AG09309 (cell line): Measurements from ENCODE around the gene SUMO3.

Experiments
- DNase-seq: peaks from one replicate; pipeline ENCODE4 v3.0.0-alpha.2; 2010; ENCODE audit warnings: low read depth
- H3K4me3 ChIP-seq: 2 replicates; pipeline ENCODE4 v1.5.1; 2011; ENCODE audit warnings: mild to moderate bottlenecking, low read depth, low read length, moderate library complexity; ENCODE audit not compliant: control insufficient read depth
- CTCF ChIP-seq: IDR thresholded peaks from 2 replicates; pipeline ENCODE4 v1.5.1; 2011; ENCODE audit warnings: mild to moderate bottlenecking, low read depth, low read length, inconsistent platforms; ENCODE audit not compliant: insufficient read depth, control insufficient read depth; ENCODE audit errors: missing control alignments

Gene SUMO3

GRCh38 chr21:44813727-44814126 is 4.1 kb downstream of the SUMO3 start:
- TF ChIP-seq CTCF, result no peak
- H3K4me3 ChIP-seq, result no peak overlapping the region
- no peak for DNase-seq

GRCh38 chr21:44813149-44813548 is 4.7 kb downstream of the SUMO3 start:
- TF ChIP-seq CTCF, result no peak
- H3K4me3 ChIP-seq, result no peak overlapping the region
- DNase-seq, result no peak

- H3K4me3 ChIP-seq, result no peak overlapping the region
- TF ChIP-seq CTCF, result no peak
Measured at GRCh38 chr21:44812640-44813039, 5.2 kb downstream of the SUMO3 start.

GRCh38 chr21:44810779-44811178 is 7.1 kb downstream of the SUMO3 start:
- no peak overlapping the region for H3K4me3 ChIP-seq
- no peak for TF ChIP-seq CTCF
- DNase-seq, result no peak

More at GRCh38 chr21:44812640-44813039, 5.2 kb downstream of the SUMO3 start:
- no peak for DNase-seq

GRCh38 chr21:44805859-44806258 is 12.0 kb downstream of the SUMO3 start:
- DNase-seq, result no peak
- TF ChIP-seq CTCF, result no peak
- no peak overlapping the region for H3K4me3 ChIP-seq

GRCh38 chr21:44805226-44805625 is 12.6 kb downstream of the SUMO3 start:
- no peak overlapping the region for H3K4me3 ChIP-seq
- no peak for DNase-seq
- TF ChIP-seq CTCF, result no peak

GRCh38 chr21:44804762-44805161 is 13.1 kb downstream of the SUMO3 start:
- no peak for DNase-seq
- TF ChIP-seq CTCF, result no peak
- H3K4me3 ChIP-seq, result no peak overlapping the region
